ENCODE measurements around the gene FLII.

FLII gene

GRCh38 chr17:18245038-18245776 lies 13.3 kb downstream of the FLII start:
- DNase-seq (ENCODE audit: low spot score), result no peak
- TF ChIP-seq CTCF (IDR thresholded peaks at IDR 0.05; ENCODE audit: extremely low read depth, insufficient read depth, missing control alignments), result no peak
- in situ Hi-C loops (cut with MboI; ENCODE audit: low pct_unique_long_range_greater_than_20kb, low sequenced_read_pairs, unreplicated experiment), result no loop called here

- in situ Hi-C loops (cut with MboI; ENCODE audit: low pct_unique_long_range_greater_than_20kb, low sequenced_read_pairs, unreplicated experiment), result no loop called here
- no peak for DNase-seq (ENCODE audit: low spot score)
Observed at GRCh38 chr17:18241229-18241871, 17.2 kb downstream of the FLII start.

GRCh38 chr17:18240449-18240848 lies 18.1 kb downstream of the FLII start:
- DNase-seq (ENCODE audit: low spot score), result no peak
- in situ Hi-C loops (cut with MboI; ENCODE audit: low pct_unique_long_range_greater_than_20kb, low sequenced_read_pairs, unreplicated experiment), result no loop called here
- no peak for TF ChIP-seq CTCF (IDR thresholded peaks at IDR 0.05; ENCODE audit: extremely low read depth, insufficient read depth, missing control alignments)

More at GRCh38 chr17:18241229-18241871, 17.2 kb downstream of the FLII start:
- TF ChIP-seq CTCF (IDR thresholded peaks at IDR 0.05; ENCODE audit: extremely low read depth, insufficient read depth, missing control alignments), result no peak

- DNase-seq (ENCODE audit: low spot score), result no peak
- in situ Hi-C loops (cut with MboI; ENCODE audit: low pct_unique_long_range_greater_than_20kb, low sequenced_read_pairs, unreplicated experiment), result no loop called here
- TF ChIP-seq CTCF (IDR thresholded peaks at IDR 0.05; ENCODE audit: extremely low read depth, insufficient read depth, missing control alignments), result no peak
Observed at GRCh38 chr17:18238299-18238698, 20.2 kb downstream of the FLII start.

- no peak for TF ChIP-seq CTCF (IDR thresholded peaks at IDR 0.05; ENCODE audit: extremely low read depth, insufficient read depth, missing control alignments)
- in situ Hi-C loops (cut with MboI; ENCODE audit: low pct_unique_long_range_greater_than_20kb, low sequenced_read_pairs, unreplicated experiment), result no loop called here
- DNase-seq (ENCODE audit: low spot score), result no peak
Observed at GRCh38 chr17:18237461-18237860, 21.1 kb downstream of the FLII start.

GRCh38 chr17:18236494-18236893 lies 22.0 kb downstream of the FLII start:
- in situ Hi-C loops (cut with MboI; ENCODE audit: low pct_unique_long_range_greater_than_20kb, low sequenced_read_pairs, unreplicated experiment), result no loop called here
- no peak for DNase-seq (ENCODE audit: low spot score)
- no peak for TF ChIP-seq CTCF (IDR thresholded peaks at IDR 0.05; ENCODE audit: extremely low read depth, insufficient read depth, missing control alignments)
